GM23338 (cell line): ENCODE data around the gene PCP4. TPM values are rescaled to one million over a fixed set of nuclear protein-coding genes. Genes with fewer than 3 reads are reported as not detected.

Experiments used
- ATAC-seq: fragments of 200-7000 bp; cut with Tn5 transposase; 3 replicates; pipeline ENCODE4 v1.9.1; 2020
- DNase-seq: peaks from one replicate; pipeline ENCODE4 v3.0.0-alpha.2; 2015; ENCODE audit warnings: low spot score
- H2AFZ ChIP-seq: fragments of 200-600 bp; sonication (generic); 2 replicates; pipeline ENCODE4 v1.8.0; 2016; ENCODE audit warnings: antibody characterized with exemption, mild to moderate bottlenecking, moderate library complexity
- H3F3A ChIP-seq: fragments of 200-600 bp; sonication (generic); replicated peaks from 2 replicates; pipeline ENCODE4 v1.8.0; 2017; ENCODE audit warnings: antibody characterized with exemption, mixed run types, low read depth
- H3K27ac ChIP-seq: fragments of 200-600 bp; sonication (generic); 2 replicates; pipeline ENCODE4 v1.6.1; 2016; ENCODE audit warnings: low read depth
- H3K27me3 ChIP-seq: fragments of 200-600 bp; sonication (generic); 2 replicates; pipeline ENCODE4 v1.8.0; 2016; ENCODE audit warnings: mild to moderate bottlenecking, mixed run types, moderate library complexity; ENCODE audit not compliant: insufficient read depth
- H3K36me3 ChIP-seq: fragments of 200-600 bp; sonication (generic); 2 replicates; pipeline ENCODE4 v1.8.0; 2016; ENCODE audit warnings: mild to moderate bottlenecking; ENCODE audit not compliant: insufficient read depth
- H3K4me1 ChIP-seq: fragments of 200-600 bp; sonication (generic); 2 replicates; pipeline ENCODE4 v1.8.0; 2016; ENCODE audit warnings: mild to moderate bottlenecking, moderate library complexity; ENCODE audit not compliant: insufficient read depth
- H3K4me2 ChIP-seq: fragments of 200-600 bp; sonication (generic); 2 replicates; pipeline ENCODE4 v1.7.1; 2017; ENCODE audit warnings: mixed run types
- H3K4me3 ChIP-seq: fragments of 200-600 bp; sonication (generic); 2 replicates; pipeline ENCODE4 v1.6.1; 2016; ENCODE audit warnings: mixed run types
- H3K79me2 ChIP-seq: fragments of 200-600 bp; sonication (generic); replicated peaks from 2 replicates; pipeline ENCODE4 v1.8.0; 2017; ENCODE audit warnings: mild to moderate bottlenecking; ENCODE audit not compliant: insufficient read depth
- H3K9me2 ChIP-seq: fragments of 200-600 bp; sonication (generic); 2 replicates; pipeline ENCODE4 v1.8.0; 2017; ENCODE audit not compliant: insufficient read depth
- H4K20me1 ChIP-seq: fragments of 200-600 bp; sonication (generic); replicated peaks from 2 replicates; pipeline ENCODE4 v1.8.0; 2017; ENCODE audit warnings: mild to moderate bottlenecking; ENCODE audit not compliant: insufficient read depth
- H3K27ac Mint-ChIP-seq: 2 replicates; pipeline ENCODE4 v1.8.0; 2020; ENCODE audit warnings: inconsistent platforms, mild to moderate bottlenecking, moderate library complexity, mixed read lengths
- H3K27me3 Mint-ChIP-seq: 3 replicates; pipeline ENCODE4 v1.8.0; 2022; ENCODE audit warnings: low read depth, mild to moderate bottlenecking, moderate library complexity, mixed read lengths, inconsistent platforms; ENCODE audit not compliant: insufficient read depth, poor library complexity
- H3K36me3 Mint-ChIP-seq: 3 replicates; pipeline ENCODE4 v1.8.0; 2021; ENCODE audit warnings: low read depth, mild to moderate bottlenecking, inconsistent platforms, moderate library complexity, mixed read lengths
- H3K4me1 Mint-ChIP-seq: 3 replicates; pipeline ENCODE4 v1.8.0; 2020; ENCODE audit warnings: mild to moderate bottlenecking, inconsistent platforms, mixed read lengths
- H3K4me3 Mint-ChIP-seq: 3 replicates; pipeline ENCODE4 v1.8.0; 2021; ENCODE audit warnings: moderate library complexity, mild to moderate bottlenecking, inconsistent platforms, mixed read lengths
- H3K9me3 Mint-ChIP-seq: 3 replicates; pipeline ENCODE4 v1.8.0; 2020; ENCODE audit warnings: moderate library complexity, mild to moderate bottlenecking, inconsistent platforms, mixed read lengths
- CREB1 ChIP-seq: fragments of 250-450 bp; sonication (Bioruptor Pico); IDR thresholded peaks from 2 replicates; pipeline ENCODE4 v1.5.0; 2020; ENCODE audit warnings: low read depth, mild to moderate bottlenecking, moderate library complexity
- CTCF ChIP-seq, 2 experiments: fragments of 200-600 bp in 1 of 2; sonication (generic) in 1 of 2; conservative IDR thresholded peaks; 2 replicates each; pipeline versions ENCODE4 v1.5.1 to v1.6.1; 2016 to 2017; ENCODE audit warnings: antibody characterized with exemption in 2 of 2, low read depth in 2 of 2, mild to moderate bottlenecking in 2 of 2, moderate library complexity in 1 of 2
- ETS1 ChIP-seq: IDR thresholded peaks from 2 replicates; pipeline ENCODE4 v1.6.1; 2016; ENCODE audit warnings: antibody characterized with exemption
- EZH2 ChIP-seq: fragments of 200-600 bp; sonication (generic); IDR thresholded peaks from one replicate; pipeline ENCODE4 v1.8.0; 2017; ENCODE audit warnings: antibody characterized with exemption, mild to moderate bottlenecking, low read depth; ENCODE audit not compliant: unreplicated experiment
- EZH2phosphoT487 ChIP-seq: fragments of 200-600 bp; sonication (generic); IDR thresholded peaks from one replicate; pipeline ENCODE4 v1.8.1; 2018; ENCODE audit warnings: antibody characterized with exemption; ENCODE audit not compliant: unreplicated experiment
- JUNB ChIP-seq: IDR thresholded peaks from one replicate; pipeline ENCODE4 v1.6.1; 2016; ENCODE audit warnings: antibody characterized with exemption; ENCODE audit not compliant: unreplicated experiment
- NANOG ChIP-seq: IDR thresholded peaks from 2 replicates; pipeline ENCODE4 v1.6.1; 2016; ENCODE audit warnings: antibody characterized with exemption, borderline replicate concordance
- POLR2AphosphoS5 ChIP-seq: IDR thresholded peaks from 2 replicates; pipeline ENCODE4 v1.6.1; 2016; ENCODE audit warnings: antibody characterized with exemption, low read depth
- REST ChIP-seq: IDR thresholded peaks from one replicate; pipeline ENCODE4 v1.6.1; 2018; ENCODE audit warnings: antibody characterized with exemption; ENCODE audit not compliant: unreplicated experiment
- STAT1 ChIP-seq: IDR thresholded peaks from one replicate; pipeline ENCODE4 v1.6.1; 2016; ENCODE audit warnings: antibody characterized with exemption; ENCODE audit not compliant: unreplicated experiment
- ZNF114 ChIP-seq: fragments of 250-450 bp; sonication (Bioruptor Pico); IDR thresholded peaks from 2 replicates; pipeline ENCODE4 v1.5.0; 2020; ENCODE audit warnings: mild to moderate bottlenecking, moderate library complexity
- ZNF331 ChIP-seq: fragments of 250-450 bp; sonication (Bioruptor Pico); IDR thresholded peaks from 2 replicates; pipeline ENCODE4 v1.5.0; 2020; ENCODE audit warnings: low read depth, mild to moderate bottlenecking, moderate library complexity
- ZNF462 ChIP-seq: fragments of 250-450 bp; sonication (Bioruptor Pico); IDR thresholded peaks from 2 replicates; pipeline ENCODE4 v1.5.0; 2020; ENCODE audit warnings: mild to moderate bottlenecking, moderate library complexity
- polyA plus RNA-seq: library from polyadenylated mRNA; unstranded; fragments of >200 nt; fragmentation: Nextera tagmentation; extraction: Ambion mirVana; gene quantifications from 2 replicates; pipeline ENCODE4 v1.2.1, GENCODE V29; 2016
- total RNA-seq: library from RNA; depleted of rRNA; stranded (reverse); fragments of >200 nt; shearing (Covaris generic); gene quantifications from 2 replicates; pipeline ENCODE4 v1.2.3, GENCODE V29; 2014

Gene PCP4
- total and polyA plus RNA-seq, 2 experiments from 2014 or later: 7.3 TPM; not detected in 1

DNA sequence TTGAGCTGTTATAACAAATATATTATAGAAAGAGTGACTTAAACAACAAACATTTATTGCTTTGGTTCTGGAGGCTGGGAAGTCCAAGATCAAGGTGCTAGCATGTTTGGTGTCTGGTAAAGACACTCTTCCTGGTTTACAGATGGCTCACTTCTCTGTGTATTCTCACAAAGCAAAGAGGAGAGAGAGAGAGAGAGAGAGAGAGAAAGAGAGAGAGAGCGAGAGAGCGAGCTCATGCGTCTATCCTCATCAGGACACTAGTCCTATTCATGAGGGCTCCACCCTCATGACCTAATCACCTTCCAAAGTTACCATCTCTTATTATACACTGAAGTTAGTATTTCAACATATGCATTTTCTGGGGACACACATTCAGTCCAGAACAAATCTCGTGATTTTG is 32.7 kb upstream of the PCP4 start:
- Histone ChIP-seq H3K4me1 (no peaks in the 10 kb centered on the region), H3K36me3 (no peaks in the 10 kb centered on the region), H3K4me3 (no peak overlapping the region), H3K79me2 (no peaks in the 10 kb centered on the region), H3K27ac (no peak overlapping the region), H3K27me3 (no peaks in the 10 kb centered on the region), H3F3A (no peaks in the 10 kb centered on the region), H4K20me1 (no peaks in the 10 kb centered on the region), H3K4me2 (no peak overlapping the region), H3K9me2 (no peaks in the 10 kb centered on the region), H2AFZ (no peak overlapping the region)
- no peak for TF ChIP-seq EZH2phosphoT487
- no peak for TF ChIP-seq JUNB
- no peak for TF ChIP-seq EZH2
- TF ChIP-seq CTCF (conservative IDR thresholded peaks at IDR 0.05; ENCODE audit: low read depth in 2 of 2): no peak
- TF ChIP-seq NANOG: no peak
- TF ChIP-seq ZNF331 (CRISPR knock-in tag): no peak
- no peak for TF ChIP-seq ZNF114
- TF ChIP-seq ETS1: no peak
- no peak for TF ChIP-seq POLR2AphosphoS5
- TF ChIP-seq REST: no peak
- TF ChIP-seq ZNF462 (CRISPR knock-in tag): no peak
- TF ChIP-seq STAT1: no peak
- no peak for TF ChIP-seq CREB1 (CRISPR knock-in tag)
- Mint-ChIP-seq H3K27ac (no peak overlapping the region), H3K4me1 (0 out of 3 replicates have a peak, but pooled peaks cover 3% of the 10 kb centered on the region), H3K36me3 (no peaks in the 10 kb centered on the region), H3K27me3 (no peaks in the 10 kb centered on the region), H3K4me3 (no peak overlapping the region), H3K9me3 (no peaks in the 10 kb centered on the region)
- no peak for ATAC-seq
- no peak for DNase-seq
